Epithelial cell of proximal tubule (primary cell): ENCODE measurements around the gene RRN3. TPM values are rescaled to one million over a fixed set of nuclear protein-coding genes. Genes with fewer than 3 reads are reported as not detected.
"Not testable (repeated sequence)": the region's sequence is repeated elsewhere in the genome, so short reads cannot be mapped to it uniquely, and the experiment has no call there.

Source experiments
- DNase-seq: peaks from one replicate; pipeline ENCODE4 v3.0.0-alpha.2; 2011; ENCODE audit warnings: low read depth
- H3K4me3 ChIP-seq: 2 replicates; pipeline ENCODE4 v1.5.1; 2011; ENCODE audit warnings: low read depth, mild to moderate bottlenecking, low read length
- CTCF ChIP-seq: conservative IDR thresholded peaks from 2 replicates; pipeline ENCODE4 v1.5.1; 2012; ENCODE audit warnings: low read depth, mild to moderate bottlenecking, low read length
- total RNA-seq: library from RNA; depleted of rRNA; stranded (reverse); fragments of >200 nt; gene quantifications from 2 replicates; pipeline ENCODE4 v1.2.3, GENCODE V29; 2015

Gene RRN3, protein sequence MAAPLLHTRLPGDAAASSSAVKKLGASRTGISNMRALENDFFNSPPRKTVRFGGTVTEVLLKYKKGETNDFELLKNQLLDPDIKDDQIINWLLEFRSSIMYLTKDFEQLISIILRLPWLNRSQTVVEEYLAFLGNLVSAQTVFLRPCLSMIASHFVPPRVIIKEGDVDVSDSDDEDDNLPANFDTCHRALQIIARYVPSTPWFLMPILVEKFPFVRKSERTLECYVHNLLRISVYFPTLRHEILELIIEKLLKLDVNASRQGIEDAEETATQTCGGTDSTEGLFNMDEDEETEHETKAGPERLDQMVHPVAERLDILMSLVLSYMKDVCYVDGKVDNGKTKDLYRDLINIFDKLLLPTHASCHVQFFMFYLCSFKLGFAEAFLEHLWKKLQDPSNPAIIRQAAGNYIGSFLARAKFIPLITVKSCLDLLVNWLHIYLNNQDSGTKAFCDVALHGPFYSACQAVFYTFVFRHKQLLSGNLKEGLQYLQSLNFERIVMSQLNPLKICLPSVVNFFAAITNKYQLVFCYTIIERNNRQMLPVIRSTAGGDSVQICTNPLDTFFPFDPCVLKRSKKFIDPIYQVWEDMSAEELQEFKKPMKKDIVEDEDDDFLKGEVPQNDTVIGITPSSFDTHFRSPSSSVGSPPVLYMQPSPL
- 19.5 and 30.0 TPM in 2 replicates for total RNA-seq

DNA sequence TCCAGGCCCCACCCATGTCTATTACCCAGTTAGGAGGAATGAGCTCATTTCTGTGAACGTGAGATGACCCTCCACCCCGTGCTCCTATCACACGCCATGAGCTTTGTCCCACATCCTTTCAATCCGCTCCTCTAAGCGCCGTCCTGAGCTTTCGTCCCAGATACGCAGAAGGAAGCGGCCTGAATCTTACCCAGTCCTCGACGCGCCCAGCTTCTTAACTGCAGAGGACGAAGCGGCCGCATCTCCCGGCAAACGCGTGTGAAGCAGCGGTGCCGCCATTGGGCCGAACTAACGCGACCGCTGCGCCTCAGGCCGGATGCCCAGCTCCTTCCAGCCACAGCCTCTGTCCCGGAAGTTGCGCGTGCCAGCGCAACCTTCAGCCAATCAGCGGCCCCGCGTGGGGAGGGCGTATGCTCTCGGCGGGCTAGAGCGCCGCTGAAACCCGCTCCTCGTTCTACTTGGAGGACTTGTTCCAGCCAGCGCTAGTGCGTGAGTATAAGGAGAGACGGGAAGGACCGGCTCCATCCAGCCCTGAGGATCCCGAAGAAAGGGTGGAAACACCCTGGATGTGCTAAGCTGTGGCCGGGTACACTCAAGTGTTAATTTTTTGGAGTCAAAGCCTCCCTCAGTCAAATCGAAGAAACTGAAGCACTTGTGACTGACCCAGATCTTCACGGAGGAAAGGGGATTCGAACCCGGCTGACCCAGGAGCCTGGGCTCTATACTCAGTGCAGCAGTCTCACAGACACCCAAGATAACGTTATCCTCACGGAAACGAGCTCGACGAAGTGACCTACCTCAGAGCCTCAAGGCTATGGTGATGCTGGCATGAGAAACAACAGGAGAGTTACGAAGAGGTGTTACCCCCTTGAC lies at the start of gene RRN3:
Gene RRN3 (minus strand): TSS at position 318 of the 873 bp plus-strand sequence. CDS start 39 bp downstream, at position 279.
- peak; percentile 41 for DNase-seq
- H3K4me3 ChIP-seq: peak within 1 kb of the TSS; percentile 81

DNA sequence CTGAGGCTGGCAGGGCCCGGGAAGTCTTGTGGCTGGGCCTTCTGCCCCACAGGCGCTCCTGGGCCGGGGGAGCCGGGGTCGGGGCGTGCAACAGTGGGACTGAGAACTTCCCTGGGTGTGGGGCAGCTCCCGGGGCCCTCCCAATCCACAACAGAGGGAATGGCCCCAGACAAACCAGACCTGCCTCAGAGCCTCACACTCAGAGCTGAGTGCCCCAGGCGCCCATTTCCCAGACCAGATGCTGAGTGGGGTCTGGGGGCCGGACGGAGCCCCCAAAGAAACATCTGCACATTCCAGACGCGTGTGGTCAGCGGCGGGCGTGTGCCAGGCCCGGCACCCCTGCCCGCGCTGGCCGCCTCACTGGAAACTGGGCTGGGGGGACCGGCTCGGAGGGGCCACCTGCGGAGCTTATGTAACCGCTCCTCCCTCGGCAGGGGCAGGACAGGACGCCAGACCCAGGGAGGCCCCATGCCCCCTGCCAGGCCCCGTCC lies 49.6 kb upstream of the RRN3 start:
- H3K4me3 ChIP-seq, DNase-seq: not testable (repeated sequence)

GRCh38 chr16:15142891-15143600 lies 49.0 kb upstream of the RRN3 start:
- H3K4me3 ChIP-seq, DNase-seq: not testable (repeated sequence)

- DNase-seq, H3K4me3 ChIP-seq: not testable (repeated sequence)
These were observed 48.2 kb upstream of the RRN3 start for GRCh38 chr16:15142107-15142890.

DNA sequence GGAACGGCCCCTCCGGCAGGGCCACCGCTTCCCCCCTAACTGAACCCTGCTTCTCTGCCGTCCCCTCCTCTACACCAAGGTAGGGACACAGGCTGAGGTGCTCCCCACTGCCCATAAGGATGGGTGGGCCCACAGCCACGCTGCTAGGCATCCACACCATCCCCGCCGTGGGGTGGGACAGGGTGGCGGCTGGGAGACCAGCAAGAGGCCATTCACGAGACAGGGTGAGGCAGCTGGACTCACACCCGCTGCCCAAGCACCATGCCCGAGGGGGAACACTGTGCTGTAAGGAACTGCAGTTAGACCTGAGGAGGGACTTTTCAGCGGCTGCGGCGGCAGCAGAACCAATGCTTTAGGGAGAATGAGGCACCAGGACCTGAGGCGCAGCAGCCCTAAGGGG lies 47.5 kb upstream of the RRN3 start:
- H3K4me3 ChIP-seq: no peak overlapping the region
- no peak for DNase-seq
- no peak for TF ChIP-seq CTCF

DNA sequence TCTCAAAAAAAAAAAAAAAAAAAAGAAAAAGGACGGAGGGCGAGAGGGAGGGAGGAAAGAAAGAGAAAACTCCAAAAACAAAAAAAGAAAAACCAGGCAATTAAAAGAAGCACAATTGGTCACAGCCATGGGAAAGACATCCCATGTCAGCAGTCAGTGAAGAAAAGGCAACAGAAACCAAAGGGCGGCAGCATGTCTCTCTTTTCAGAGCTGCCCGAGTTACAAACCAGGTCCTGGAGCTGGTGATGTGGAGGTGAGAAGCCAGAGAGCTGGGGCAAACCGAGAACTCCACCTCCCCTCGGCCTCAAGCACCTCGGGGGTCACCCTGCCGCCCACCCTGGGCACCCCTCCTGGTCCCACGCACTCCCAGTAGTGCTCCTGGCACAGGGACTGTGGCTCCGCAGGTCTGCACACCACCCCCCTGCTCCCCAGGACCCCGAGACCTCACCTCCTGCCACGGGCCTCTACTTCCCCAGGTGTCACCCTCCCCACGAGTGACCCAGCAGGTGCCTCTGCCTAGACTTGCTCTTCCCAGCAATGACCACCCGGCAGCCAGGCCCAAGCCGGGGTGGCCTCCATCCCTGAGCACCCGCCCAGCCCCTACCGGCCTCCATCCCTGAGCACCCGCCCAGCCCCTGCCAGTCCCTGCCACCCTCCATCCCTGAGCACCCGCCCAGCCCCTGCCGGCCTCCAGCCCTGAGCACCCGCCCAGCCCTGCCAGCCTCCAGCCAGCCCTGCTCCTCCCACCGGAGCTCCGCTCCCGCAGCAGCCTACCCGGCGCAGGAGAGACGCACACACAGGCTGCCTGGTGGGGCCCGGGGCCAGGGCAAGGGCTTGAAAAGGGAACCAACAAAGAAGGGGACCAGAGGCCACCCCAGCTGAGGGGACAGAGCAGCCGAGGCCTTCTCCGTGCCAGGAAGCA lies 46.6 kb upstream of the RRN3 start:
- H3K4me3 ChIP-seq, DNase-seq: not testable (repeated sequence)

GRCh38 chr16:15137514-15137913 lies 43.4 kb upstream of the RRN3 start:
- not testable (repeated sequence) for DNase-seq, H3K4me3 ChIP-seq

DNA sequence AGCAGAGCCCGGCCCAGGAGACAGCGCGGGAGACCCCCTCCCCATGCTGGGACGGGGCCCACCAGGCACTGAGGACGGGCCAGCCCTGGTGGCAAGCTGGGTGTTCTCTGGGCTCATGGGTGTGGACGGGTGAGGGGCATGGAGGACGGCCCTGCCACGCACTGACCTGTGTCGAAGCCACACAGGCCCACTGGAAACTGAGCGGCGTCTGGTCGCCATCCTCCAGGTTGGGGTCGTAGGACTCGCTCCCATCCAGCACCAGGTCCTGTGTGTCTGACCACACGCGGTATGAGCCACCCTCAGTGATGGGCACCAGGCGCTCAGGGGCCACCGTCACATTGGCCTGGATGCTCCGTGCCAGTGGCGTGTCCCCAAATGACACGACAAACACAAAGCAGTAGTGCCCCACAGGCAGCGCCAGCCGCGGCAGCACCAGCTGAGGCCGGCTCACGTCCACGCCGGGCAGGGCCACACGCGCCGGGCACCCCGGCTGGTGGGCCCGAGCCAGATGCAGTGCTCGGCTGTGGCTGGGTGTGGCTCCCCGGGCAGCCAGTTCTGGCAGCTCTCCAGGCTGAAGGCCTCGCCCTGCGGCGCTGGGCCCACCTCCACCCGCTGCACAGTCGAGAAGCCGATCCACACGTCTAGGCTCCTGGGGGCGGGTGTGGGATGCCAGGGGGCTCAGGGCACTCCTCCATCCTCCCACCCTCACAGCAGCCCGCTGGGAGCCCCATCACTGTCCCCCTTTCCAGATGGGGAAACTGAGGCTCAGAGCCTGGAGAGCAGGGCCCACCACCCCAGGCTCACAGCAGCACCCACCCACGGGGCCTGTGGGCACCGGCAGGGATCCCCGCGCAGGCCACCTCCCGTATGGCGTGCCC lies 41.6 kb upstream of the RRN3 start:
- DNase-seq, H3K4me3 ChIP-seq: not testable (repeated sequence)

GRCh38 chr16:15134752-15135482 lies 40.8 kb upstream of the RRN3 start:
- DNase-seq, H3K4me3 ChIP-seq: not testable (repeated sequence)

DNA sequence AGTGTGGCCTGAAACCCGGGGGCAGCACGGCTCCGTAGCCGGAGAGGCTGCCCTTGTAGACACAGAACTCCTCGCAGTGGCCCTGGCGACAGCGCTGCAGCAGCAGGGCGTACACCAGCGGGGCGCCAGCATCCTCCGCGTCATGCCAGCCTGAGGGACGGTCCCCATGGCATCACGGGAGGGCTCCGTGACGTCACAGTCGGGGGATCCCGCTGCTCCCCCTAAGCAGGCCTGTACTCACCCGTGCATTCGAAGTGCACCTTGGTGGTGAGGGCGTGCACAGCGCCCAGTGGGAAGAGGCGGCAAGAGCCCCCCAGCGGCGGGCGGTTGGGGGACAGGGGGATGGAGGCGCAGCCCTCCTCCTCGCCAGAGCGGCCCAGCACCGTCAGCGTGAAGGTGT lies 39.5 kb upstream of the RRN3 start:
- not testable (repeated sequence) for H3K4me3 ChIP-seq, DNase-seq

GRCh38 chr16:15132719-15133428 lies 38.8 kb upstream of the RRN3 start:
- not testable (repeated sequence) for H3K4me3 ChIP-seq, DNase-seq

GRCh38 chr16:15130943-15131700 lies 37.0 kb upstream of the RRN3 start:
- DNase-seq, H3K4me3 ChIP-seq: not testable (repeated sequence)
